Testis (tissue), 3 donors: Measurements from ENCODE around the gene ZNF654. TPM values are rescaled to one million over a fixed set of nuclear protein-coding genes. Genes with fewer than 3 reads are reported as not detected.

Experiments
- DNase-seq: peaks from one replicate; pipeline ENCODE4 v3.0.0-alpha.2; 2019
- H3K27ac ChIP-seq, 2 donors: fragments of 200-600 bp; sonication (generic); one replicate each; pipeline ENCODE4 v1.5.1; 2019
- H3K27me3 ChIP-seq: fragments of 200-600 bp; sonication (generic); one replicate; pipeline ENCODE4 v1.5.1; 2019
- H3K36me3 ChIP-seq: fragments of 200-600 bp; sonication (generic); one replicate; pipeline ENCODE4 v1.5.1; 2017; ENCODE audit warnings: low read depth; ENCODE audit errors: missing control alignments
- H3K4me1 ChIP-seq: fragments of 200-600 bp; sonication (generic); one replicate; pipeline ENCODE4 v1.5.1; 2019
- H3K4me3 ChIP-seq, 2 donors: fragments of 200-600 bp; sonication (generic); one replicate each; pipeline ENCODE4 v1.5.1; 2017 to 2019
- H3K9me3 ChIP-seq: fragments of 200-600 bp; sonication (generic); one replicate; pipeline ENCODE4 v1.5.1; 2017
- CTCF ChIP-seq, 3 experiments: fragments of 450-650 bp in 2 of 3; fragments of 200-600 bp in 1 of 3; sonication (generic) in 1 of 3; IDR thresholded peaks; one replicate each; pipeline ENCODE4 v1.5.1; 2016 to 2019; ENCODE audit warnings: antibody characterized with exemption in 3 of 3, mild to moderate bottlenecking in 2 of 3, moderate library complexity in 1 of 3
- POLR2A ChIP-seq: fragments of 450-650 bp; IDR thresholded peaks from one replicate; pipeline ENCODE4 v1.6.1; 2017; ENCODE audit warnings: antibody characterized with exemption, mild to moderate bottlenecking, moderate library complexity
- WGBS, 2 donors: methylation state at CpG; one replicate each; pipeline ENCODE4 v1.1.5; 2018; 5-methylcytosine and 5-hydroxymethylcytosine counted together
- intact Hi-C: fragments of 100-400 bp; cut with DNase I; formaldehyde crosslinking; loops from one replicate; pipeline ENCODE4 v1.15.1; 2023; ENCODE audit warnings: low total_unique reads
- polyA plus RNA-seq: library from polyadenylated mRNA; stranded (reverse); fragments of 350-450 nt; fragmentation: Illumina TruSeq; extraction: RNeasy Lipid Tissue Mini Kit (QIAGEN cat#74804); gene quantifications from one replicate; pipeline ENCODE4 v1.2.3, GENCODE V29; 2014; ENCODE audit warnings: low read depth, low replicate concordance; ENCODE audit not compliant: insufficient read depth
- total RNA-seq, 2 donors: library from RNA; depleted of rRNA; stranded (reverse); fragments of >200 nt; gene quantifications; one replicate each; pipeline ENCODE4 v1.2.3, GENCODE V29; 2016

The ZNF654 gene
- total and polyA plus RNA-seq, 3 donors from 2014 or later = 11.3 to 19.6 (median 17.0) TPM

GRCh38 chr3:88142094-88142624 lies 83.1 kb downstream of the ZNF654 start:
- Histone ChIP-seq H3K36me3 (no peaks in the 10 kb centered on the region), H3K27ac (no peak overlapping the region), H3K9me3 (no peaks in the 10 kb centered on the region), H3K4me1 (peaks cover 6% of the 10 kb centered on the region), H3K27me3 (no peaks in the 10 kb centered on the region), H3K4me3 (no peak overlapping the region)
- TF ChIP-seq CTCF (IDR thresholded peaks at IDR 0.05) (no peak), POLR2A (no peak)
- no peak for DNase-seq
- 58 to 77% methylated on average over 3 of the region's 3 CpGs for WGBS, 2 donors
- intact Hi-C loops = no loop called here

GRCh38 chr3:88147261-88147660 lies 88.2 kb downstream of the ZNF654 start:
- peaks cover 25% of the 10 kb centered on the region for H3K4me1 ChIP-seq
- intact Hi-C loops = no loop called here

GRCh38 chr3:88148651-88149050 lies 89.6 kb downstream of the ZNF654 start:
- DNase-seq = no peak
- H3K9me3 ChIP-seq = no peaks in the 10 kb centered on the region
- H3K27me3 ChIP-seq = no peaks in the 10 kb centered on the region
- H3K27ac ChIP-seq = no peak overlapping the region
- TF ChIP-seq POLR2A (no peak), CTCF (IDR thresholded peaks at IDR 0.05) (no peak)
- 48 to 51% methylated on average over 17 of the region's 17 CpGs for WGBS, 2 donors
- no peaks in the 10 kb centered on the region for H3K36me3 ChIP-seq
- intact Hi-C loops = no loop called here
- peaks cover 25% of the 10 kb centered on the region for H3K4me1 ChIP-seq
- peak overlapping the region; percentile 80 to 83 for H3K4me3 ChIP-seq

More at GRCh38 chr3:88147261-88147660, 88.2 kb downstream of the ZNF654 start:
- H3K27me3 ChIP-seq = no peaks in the 10 kb centered on the region
- no peak for TF ChIP-seq POLR2A
- no peaks in the 10 kb centered on the region for H3K36me3 ChIP-seq
- no peaks in the 10 kb centered on the region for H3K9me3 ChIP-seq
- no peak for DNase-seq
- no peak overlapping the region for H3K4me3 ChIP-seq
- H3K27ac ChIP-seq = no peak overlapping the region

- Histone ChIP-seq H3K27ac (peak overlapping the region; percentile 85 to 96), H3K4me1 (peaks cover 25% of the 10 kb centered on the region), H3K9me3 (no peaks in the 10 kb centered on the region), H3K36me3 (no peaks in the 10 kb centered on the region), H3K27me3 (no peaks in the 10 kb centered on the region), H3K4me3 (peak overlapping the region; percentile 80 to 83)
- DNase-seq = no peak
- WGBS, 2 donors = 0 to 1% methylated on average over 16 of the region's 16 CpGs
- intact Hi-C loops = no loop called here
- no peak for TF ChIP-seq CTCF (IDR thresholded peaks at IDR 0.05)
- TF ChIP-seq POLR2A = no peak
Observed at GRCh38 chr3:88149101-88149508, 90.0 kb downstream of the ZNF654 start.

- Histone ChIP-seq H3K9me3 (no peaks in the 10 kb centered on the region), H3K27me3 (no peaks in the 10 kb centered on the region), H3K36me3 (no peaks in the 10 kb centered on the region), H3K27ac (peak within 1 kb of the TSS; percentile 85 to 96), H3K4me1 (peaks cover 25% of the 10 kb centered on the region), H3K4me3 (peak within 1 kb of the TSS; percentile 80 to 83)
- TF ChIP-seq CTCF (IDR thresholded peaks at IDR 0.05) = no peak
- 0 to 1% methylated on average over 21 to 57 of the region's 57 CpGs for WGBS, 2 donors
- intact Hi-C loops = no loop called here
- peak; percentile 96 for DNase-seq
Observed at GRCh38 chr3:88149509-88150362, 90.7 kb downstream of the ZNF654 start, which contains the start of gene C3orf38. TSS of gene C3orf38 (plus strand) at chr3:88149959. CDS start at chr3:88150053, 94 bp downstream.
